IPS-NIHi11 (cell line): ENCODE measurements around the gene MINDY3.
A peak's percentile ranks its signal among the peaks of the same experiment; 100 is the strongest.
"Not testable (repeated sequence)": the region's sequence is repeated elsewhere in the genome, so short reads cannot be mapped to it uniquely, and the experiment has no call there.

Experiments
- DNase-seq: peaks from one replicate; pipeline ENCODE4 v3.0.0; 2012; ENCODE audit warnings: mixed read lengths, low spot score

Gene MINDY3

GRCh38 chr10:15780353-15781135, 79.8 kb downstream of the MINDY3 start:
- no peak for DNase-seq

GRCh38 chr10:15775513-15775912, 84.8 kb downstream of the MINDY3 start:
- DNase-seq, result no peak

- DNase-seq, result not testable (repeated sequence)
Observed at GRCh38 chr10:15774534-15774933, 85.8 kb downstream of the MINDY3 start.

- no peak for DNase-seq
Observed at GRCh38 chr10:15764892-15765454, 95.3 kb downstream of the MINDY3 start.

- DNase-seq, result no peak
Observed at GRCh38 chr10:15763006-15763405, 97.3 kb downstream of the MINDY3 start.

GRCh38 chr10:15762239-15762638, 98.1 kb downstream of the MINDY3 start:
- not testable (repeated sequence) for DNase-seq

- not testable (repeated sequence) for DNase-seq
Observed at GRCh38 chr10:15761224-15761623, 99.1 kb downstream of the MINDY3 start.

GRCh38 chr10:15760681-15761080, 99.6 kb downstream of the MINDY3 start:
- no peak for DNase-seq

GRCh38 chr10:15759265-15759664, 101.0 kb downstream of the MINDY3 start:
- no peak for DNase-seq

- no peak for DNase-seq
Observed at GRCh38 chr10:15758618-15759017, 101.7 kb downstream of the MINDY3 start.

- DNase-seq, result no peak
Observed at GRCh38 chr10:15754937-15755336, 105.4 kb downstream of the MINDY3 start.

- DNase-seq, result no peak
Observed at GRCh38 chr10:15751046-15751445, 109.3 kb downstream of the MINDY3 start.

- no peak for DNase-seq
Observed at GRCh38 chr10:15748126-15748525, 112.2 kb downstream of the MINDY3 start.

GRCh38 chr10:15747632-15748031, 112.7 kb downstream of the MINDY3 start:
- DNase-seq, result no peak

GRCh38 chr10:15745751-15746150, 114.6 kb downstream of the MINDY3 start:
- DNase-seq, result no peak

- peak; percentile 66 for DNase-seq
Observed at GRCh38 chr10:15744217-15744865, 116.0 kb downstream of the MINDY3 start.

- no peak for DNase-seq
Observed at GRCh38 chr10:15743443-15743842, 116.9 kb downstream of the MINDY3 start.

GRCh38 chr10:15742836-15743235, 117.5 kb downstream of the MINDY3 start:
- no peak for DNase-seq

- no peak for DNase-seq
Observed at GRCh38 chr10:15742102-15742501, 118.2 kb downstream of the MINDY3 start.

GRCh38 chr10:15741581-15741980, 118.7 kb downstream of the MINDY3 start:
- no peak for DNase-seq

GRCh38 chr10:15740261-15740660, 120.0 kb downstream of the MINDY3 start:
- DNase-seq, result no peak

GRCh38 chr10:15739254-15739970, 120.9 kb downstream of the MINDY3 start:
- no peak for DNase-seq
